GM18526 (cell line): ENCODE data around the gene PLPPR1.

Experiments used
- POLR2A ChIP-seq: IDR thresholded peaks from 3 replicates; pipeline ENCODE4 v1.6.1; 2011; ENCODE audit not compliant: insufficient read length; ENCODE audit errors: extremely low read depth

The PLPPR1 gene

GRCh38 chr9:101030086-101030391 is 1.5 kb downstream of the PLPPR1 start:
- no peak for TF ChIP-seq POLR2A

- TF ChIP-seq POLR2A = no peak
These were observed 3.9 kb downstream of the PLPPR1 start for GRCh38 chr9:101032426-101032825.

DNA sequence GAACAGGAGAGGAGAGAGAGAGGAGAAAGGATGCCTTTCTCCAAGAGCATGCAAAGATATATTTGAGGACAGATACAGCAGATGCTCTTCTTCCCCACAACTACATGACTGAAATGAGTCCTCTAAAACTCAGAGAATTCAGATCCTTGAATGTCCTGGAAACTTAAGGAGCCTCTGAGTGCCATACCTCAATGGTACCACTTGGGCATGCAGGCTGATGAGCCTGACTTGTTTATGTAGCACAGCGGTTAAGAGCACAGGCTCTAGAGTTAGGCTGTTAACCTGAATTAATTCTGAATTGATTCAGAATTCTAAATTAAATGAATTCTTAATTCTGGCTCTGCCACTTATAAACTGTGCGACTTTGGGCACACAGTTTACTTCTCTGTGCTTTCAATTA is 5.7 kb downstream of the PLPPR1 start:
- TF ChIP-seq POLR2A = no peak

- no peak for TF ChIP-seq POLR2A
These were observed 6.6 kb downstream of the PLPPR1 start for GRCh38 chr9:101035098-101035497.

GRCh38 chr9:101037430-101037829 is 8.9 kb downstream of the PLPPR1 start:
- TF ChIP-seq POLR2A = no peak

- no peak for TF ChIP-seq POLR2A
These were observed 10.0 kb downstream of the PLPPR1 start for GRCh38 chr9:101038488-101038887.

DNA sequence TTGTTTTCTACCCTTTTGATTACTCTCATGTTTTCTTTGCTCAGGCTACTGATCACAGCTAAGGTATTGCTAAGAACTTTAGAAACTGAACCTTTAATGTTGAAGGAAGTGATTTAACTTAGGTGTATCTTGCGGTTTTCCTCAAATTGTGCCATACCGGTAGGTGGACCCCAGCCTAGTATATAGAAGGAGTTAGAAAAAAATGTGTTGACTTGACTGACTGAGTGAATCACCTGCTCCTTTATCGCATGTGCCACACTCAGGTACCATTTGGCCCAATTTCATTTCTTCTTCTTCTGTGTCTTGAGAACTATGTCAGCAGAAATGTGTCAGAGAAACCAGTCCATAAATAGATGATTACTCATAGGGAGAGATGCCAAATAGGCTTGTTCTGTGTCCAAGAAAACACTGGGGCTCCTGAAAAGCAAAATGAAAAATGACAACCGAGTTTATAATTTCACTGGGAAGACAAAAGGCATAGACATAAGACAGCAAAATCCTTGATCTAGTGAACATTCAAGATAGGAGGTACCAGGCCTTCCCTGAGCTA is 19.4 kb downstream of the PLPPR1 start:
- TF ChIP-seq POLR2A = no peak

DNA sequence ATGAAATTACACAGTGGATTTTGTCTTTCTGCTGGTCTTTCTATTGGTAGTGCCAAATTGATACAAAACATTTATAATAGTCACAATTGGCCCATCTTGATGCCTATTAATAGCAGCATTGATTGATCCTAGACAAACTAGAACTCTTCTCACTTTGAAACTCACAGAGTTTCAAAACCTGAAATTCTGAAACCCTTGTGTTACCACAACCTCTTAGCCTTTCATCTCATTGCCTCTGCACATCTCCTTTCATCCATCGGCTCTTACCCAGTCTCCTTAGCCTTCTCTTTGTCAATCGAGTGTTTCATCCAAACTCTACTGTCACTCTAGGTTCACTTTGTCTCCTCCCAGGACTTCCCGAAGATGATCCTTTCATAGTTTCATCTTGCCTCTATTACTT is 22.1 kb downstream of the PLPPR1 start:
- no peak for TF ChIP-seq POLR2A

DNA sequence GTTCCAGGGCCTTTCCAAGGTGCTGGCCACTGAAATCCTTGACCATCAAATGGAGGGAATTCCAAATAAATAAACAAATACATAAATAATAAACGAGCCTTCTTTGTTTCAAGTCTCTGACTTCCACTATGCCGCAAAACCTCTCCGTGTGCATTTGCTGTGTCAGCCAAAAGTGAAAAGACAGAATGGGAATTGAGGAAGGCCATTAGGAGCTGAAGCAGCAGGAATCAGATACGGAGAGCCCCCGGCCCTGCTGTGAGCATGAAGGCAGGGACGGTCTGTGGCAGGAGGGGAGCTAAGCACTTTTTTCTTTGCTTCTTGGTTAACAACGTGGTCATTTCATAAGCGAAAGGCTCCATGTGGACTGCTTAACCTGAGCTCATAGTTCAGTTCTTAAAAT is 26.1 kb downstream of the PLPPR1 start:
- TF ChIP-seq POLR2A = no peak

DNA sequence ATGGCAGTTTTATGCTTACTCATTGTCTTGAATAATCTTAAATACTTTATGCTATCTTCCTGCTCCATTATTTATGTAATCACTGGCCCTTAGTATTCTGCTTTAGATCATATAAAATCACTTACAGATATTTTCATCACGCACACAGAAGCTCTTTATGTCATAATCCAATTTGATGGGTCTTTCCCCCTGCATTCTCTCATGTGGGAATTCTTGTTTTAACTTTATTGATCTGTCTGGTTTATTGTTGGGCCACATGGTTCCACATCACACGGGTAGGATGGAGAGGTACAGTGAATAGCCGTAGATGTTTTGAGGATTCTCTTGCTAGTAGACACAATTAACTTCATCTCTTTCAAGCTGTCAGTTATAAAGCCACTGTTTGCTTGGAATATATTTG is 27.0 kb downstream of the PLPPR1 start:
- TF ChIP-seq POLR2A = no peak

DNA sequence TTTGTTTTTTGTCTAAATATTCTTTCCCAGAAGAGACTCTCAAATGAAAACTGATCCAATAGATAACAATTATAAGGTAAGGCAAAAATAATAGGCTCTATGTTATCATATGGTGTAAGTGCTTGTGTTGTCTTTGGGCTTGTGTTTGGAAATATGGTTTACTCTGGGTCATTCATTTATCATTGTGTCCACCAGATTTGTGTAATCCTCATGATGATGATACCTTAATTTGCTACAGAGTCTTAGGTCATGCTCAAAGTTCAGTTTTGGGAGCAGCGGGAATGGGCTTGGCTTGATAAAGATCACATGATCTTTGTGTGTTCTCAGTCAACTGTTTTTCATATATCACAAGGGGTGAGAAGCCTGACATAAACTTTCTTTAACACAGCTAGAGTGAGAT is 34.2 kb downstream of the PLPPR1 start:
- TF ChIP-seq POLR2A = no peak

- TF ChIP-seq POLR2A = no peak
These were observed 34.7 kb downstream of the PLPPR1 start for GRCh38 chr9:101063192-101063591.

GRCh38 chr9:101064206-101064605 is 35.7 kb downstream of the PLPPR1 start:
- TF ChIP-seq POLR2A = no peak

GRCh38 chr9:101065930-101066329 is 37.4 kb downstream of the PLPPR1 start:
- no peak for TF ChIP-seq POLR2A

- TF ChIP-seq POLR2A = no peak
These were observed 40.2 kb downstream of the PLPPR1 start for GRCh38 chr9:101068696-101069095.

- TF ChIP-seq POLR2A = no peak
These were observed 43.7 kb downstream of the PLPPR1 start for GRCh38 chr9:101072259-101072658.

DNA sequence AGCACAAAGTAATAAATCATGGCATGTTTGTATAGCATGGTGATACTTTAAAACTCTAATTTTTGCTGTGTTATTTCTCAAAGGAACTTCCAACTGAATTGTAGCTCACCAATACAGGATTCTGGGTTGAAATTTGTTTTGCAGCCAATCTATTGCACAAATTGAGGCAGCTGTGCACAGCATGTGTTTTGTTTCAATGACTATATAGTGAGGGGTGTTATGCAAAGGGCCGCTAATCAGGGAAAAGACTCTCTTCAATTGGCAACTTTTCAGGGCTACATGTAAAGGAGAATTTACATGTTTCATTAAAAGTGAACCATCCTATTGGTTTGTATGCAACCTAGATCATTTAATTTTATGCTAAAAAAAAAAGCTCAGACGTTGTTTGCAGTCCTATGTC is 44.6 kb downstream of the PLPPR1 start:
- no peak for TF ChIP-seq POLR2A

GRCh38 chr9:101081641-101082040 is 53.1 kb downstream of the PLPPR1 start:
- TF ChIP-seq POLR2A = no peak
